K562 (cell line): ENCODE measurements around the gene LASP1. TPM values are rescaled to one million over a fixed set of nuclear protein-coding genes. Genes with fewer than 3 reads are reported as not detected.

Experiments
- ATAC-seq: fragments of 200-7000 bp; cut with Tn5 transposase; 3 replicates; pipeline ENCODE4 v1.9.1; 2020; ENCODE audit warnings: moderate library complexity
- BruUV-seq: library from RNA; stranded (reverse); fragments of 400-500 nt; replicated peaks from 2 replicates; lab custom pipeline; 2021; lab: Mats Ljungman, UMichigan
- CTCF ChIA-PET: fragments of 300-600 bp; formaldehyde crosslinking; extraction: SDS; loops from one replicate; lab custom pipeline; 2021; ENCODE audit warnings: low intra/inter-chr PET ratio; lab: Yijun Ruan, JAX
- POLR2A ChIA-PET: fragments of 300-600, 350-650 bp; sonication (Branson Sonifier 250); formaldehyde crosslinking; extraction: SDS; loops from one replicate; lab custom pipeline; 2021; ENCODE audit warnings: antibody characterized with exemption, inconsistent platforms; lab: Yijun Ruan, JAX
- DNase-seq, 4 experiments: peaks; one replicate each; pipeline versions ENCODE4 v3.0.0 to v3.0.0-alpha.2; 2011 to 2018; ENCODE audit warnings: low spot score in 3 of 4, mixed read lengths in 3 of 4; ENCODE audit errors: extremely low read depth in 1 of 4
- FAIRE-seq: peaks from 2 replicates; lab custom pipeline; 2011; peaks lifted over from hg19 to GRCh38; lab: Jason Lieb, UNC
- H2AFZ ChIP-seq: 2 replicates; pipeline ENCODE4 v1.6.0; 2011; ENCODE audit warnings: low read depth, low read length, control low read depth, inconsistent platforms
- H3K27ac ChIP-seq: fragments of 200-600 bp; 3 replicates; pipeline ENCODE4 v1.8.0; 2011; ENCODE audit warnings: low read depth, mild to moderate bottlenecking, control low read depth, inconsistent platforms, low read length, moderate library complexity, mixed read lengths; ENCODE audit errors: extremely low read depth
- H3K27me3 ChIP-seq, 2 experiments: fragments of 300-600 bp in 1 of 2; 2 replicates in 1 of 2; 3 replicates in 1 of 2; pipeline versions ENCODE4 v1.6.0 to v1.8.0; 2011; ENCODE audit warnings: inconsistent platforms in 2 of 2, low read length in 2 of 2, mild to moderate bottlenecking in 1 of 2, mixed read lengths in 1 of 2, moderate library complexity in 1 of 2; ENCODE audit not compliant: control insufficient read depth in 2 of 2, insufficient read depth in 2 of 2
- H3K36me3 ChIP-seq: fragments of 300-600 bp; 3 replicates; pipeline ENCODE4 v1.8.0; 2011; ENCODE audit warnings: mild to moderate bottlenecking, low read length, inconsistent platforms; ENCODE audit not compliant: control insufficient read depth, insufficient read depth
- H3K4me1 ChIP-seq, 2 experiments: fragments of 200-600 bp in 1 of 2; replicated peaks in 1 of 2; 2 replicates in 1 of 2; 3 replicates in 1 of 2; pipeline versions ENCODE4 v1.5.1 to v1.8.0; 2011; ENCODE audit warnings: inconsistent platforms in 2 of 2, low read length in 2 of 2, mild to moderate bottlenecking in 1 of 2, mixed read lengths in 1 of 2, moderate library complexity in 1 of 2; ENCODE audit not compliant: control insufficient read depth in 2 of 2, insufficient read depth in 2 of 2
- H3K4me2 ChIP-seq: 2 replicates; pipeline ENCODE4 v1.6.1; 2011; ENCODE audit warnings: low read length, control low read depth, inconsistent platforms, mixed read lengths; ENCODE audit not compliant: insufficient read depth
- H3K4me3 ChIP-seq: fragments of 200-600 bp; sonication (generic), shearing (Covaris generic); 2 replicates; pipeline ENCODE4 v1.5.1; 2016; ENCODE audit warnings: control low read depth, inconsistent platforms
- H3K79me2 ChIP-seq: fragments of 200-600 bp; 3 replicates; pipeline ENCODE4 v1.8.0; 2011; ENCODE audit warnings: low read length, inconsistent platforms; ENCODE audit not compliant: control insufficient read depth, insufficient read depth
- H3K9ac ChIP-seq, 2 experiments: 2 replicates each; pipeline versions ENCODE4 v1.6.0 to v1.6.1; 2011; ENCODE audit warnings: low read depth in 2 of 2, low read length in 2 of 2, control low read depth in 1 of 2, inconsistent platforms in 1 of 2, mild to moderate bottlenecking in 1 of 2, mixed read lengths in 1 of 2; ENCODE audit not compliant: insufficient read depth in 1 of 2
- H3K9me1 ChIP-seq: one replicate; pipeline ENCODE4 v1.6.0; 2011; ENCODE audit warnings: inconsistent platforms, mild to moderate bottlenecking, low read length, moderate library complexity; ENCODE audit not compliant: control insufficient read depth, insufficient read depth
- H3K9me3 ChIP-seq: replicated peaks from 2 replicates; pipeline ENCODE4 v1.5.1; 2011; ENCODE audit warnings: low read depth, low read length, inconsistent platforms; ENCODE audit not compliant: control insufficient read depth, insufficient read depth
- H4K20me1 ChIP-seq: replicated peaks from 2 replicates; pipeline ENCODE4 v1.6.1; 2011; ENCODE audit warnings: low read length, inconsistent platforms, mixed read lengths; ENCODE audit not compliant: control insufficient read depth, insufficient read depth
- ATF7 ChIP-seq: fragments of 450-650 bp; IDR thresholded peaks from 2 replicates; pipeline ENCODE4 v1.7.1; 2014; ENCODE audit warnings: mild to moderate bottlenecking, moderate library complexity
- BCL6 ChIP-seq: fragments of 250-450 bp; sonication (Bioruptor Pico); IDR thresholded peaks from 2 replicates; pipeline ENCODE4 v1.4.0; 2020
- CREB1 ChIP-seq, 2 experiments: sonication (generic) in 1 of 2; formaldehyde crosslinking in 1 of 2; IDR thresholded peaks; 2 replicates each; pipeline versions ENCODE4 v1.6.1 to v1.8.0; 2012 to 2022; ENCODE audit warnings: inconsistent platforms in 1 of 2, mild to moderate bottlenecking in 1 of 2, missing genetic modification reagents in 1 of 2, moderate library complexity in 1 of 2
- CREM ChIP-seq: IDR thresholded peaks from 2 replicates; pipeline ENCODE4 v1.6.1; 2014; ENCODE audit warnings: antibody characterized with exemption, low read depth
- ESRRB ChIP-seq: fragments of 250-450 bp; sonication (Bioruptor Pico); IDR thresholded peaks from 2 replicates; pipeline ENCODE4 v1.5.0; 2020; ENCODE audit warnings: mild to moderate bottlenecking, moderate library complexity, borderline replicate concordance
- GABPA ChIP-seq: fragments of 200-800 bp; sonication (Bioruptor generic); conservative IDR thresholded peaks from 2 replicates; pipeline ENCODE4 v1.6.1; 2016; ENCODE audit warnings: low read depth, missing genetic modification characterization, missing compliant biosample characterization
- MEIS2 ChIP-seq: fragments of 450-650 bp; IDR thresholded peaks from 2 replicates; pipeline ENCODE4 v1.6.1; 2014; ENCODE audit warnings: mild to moderate bottlenecking; ENCODE audit not compliant: partially characterized antibody
- TAF1 ChIP-seq: IDR thresholded peaks from 2 replicates; pipeline ENCODE4 v1.6.1; 2011; ENCODE audit warnings: mild to moderate bottlenecking, low read length, moderate library complexity; ENCODE audit not compliant: insufficient read depth, control insufficient read depth, severe bottlenecking; ENCODE audit errors: extremely low read depth
- TEAD1 ChIP-seq, 2 experiments: fragments of 450-650 bp in 1 of 2; sonication (generic) in 1 of 2; formaldehyde crosslinking; IDR thresholded peaks; 2 replicates each; pipeline versions ENCODE4 v1.4.0 to v1.8.0; 2020 to 2022; ENCODE audit warnings: mild to moderate bottlenecking in 2 of 2, missing genetic modification reagents in 1 of 2
- ZNF431 ChIP-seq: sonication (generic); formaldehyde crosslinking; IDR thresholded peaks from 2 replicates; pipeline ENCODE4 v1.8.0; 2022; ENCODE audit warnings: mild to moderate bottlenecking, missing genetic modification reagents
- WGBS: fragments of 100-300 bp; shearing (Covaris generic); methylation state at CpG from one replicate; pipeline ENCODE4 v1.1.6; 2016; ENCODE audit warnings: low coverage, mixed read lengths; ENCODE audit not compliant: insufficient coverage; ENCODE audit errors: missing lambda C conversion rate; 5-methylcytosine and 5-hydroxymethylcytosine counted together
- in situ Hi-C: fragments of 300-500 bp; cut with MboI; formaldehyde crosslinking; loops from 4 replicates; pipeline ENCODE4 v1.15.0; 2018; ENCODE audit warnings: inconsistent platforms, mixed read lengths
- intact Hi-C: fragments of 100-400 bp; cut with micrococcal nuclease; formaldehyde crosslinking; loops from 2 replicates; pipeline ENCODE4 v1.14.2; 2022
- polyA plus RNA-seq, 8 experiments: library from polyadenylated mRNA; depleted of rRNA in 4 of 8; stranded (reverse) in 5 of 8; unstranded in 3 of 8; fragments of >200 nt; fragmentation: Nextera tagmentation in 2 of 8; fragmentation: Illumina TruSeq in 1 of 8; extraction: Ambion mirVana in 2 of 8; extraction: Trizol in 1 of 8; gene quantifications; 2 replicates each; pipeline versions ENCODE4 v1.2.1 to v1.2.3, GENCODE V29; 2011 to 2014; ENCODE audit warnings: inconsistent platforms in 1 of 8, missing spikeins in 1 of 8
- total RNA-seq, 7 experiments: library from RNA; depleted of rRNA in 6 of 7; stranded (reverse); fragments of >200 nt in 6 of 7; fragmentation: Illumina TruSeq in 2 of 7; extraction: Trizol in 2 of 7; gene quantifications; 2 replicates each; pipeline versions ENCODE4 v1.2.1 to v1.2.3, GENCODE V29; 2011 to 2021; ENCODE audit warnings: low replicate concordance in 1 of 7
- TF ChIP-seq, protein P1 (sequence below): fragments of 250-450 bp; sonication (Bioruptor Pico); IDR thresholded peaks from 2 replicates; pipeline ENCODE4 v1.5.0; 2021; ENCODE audit warnings: mild to moderate bottlenecking, moderate library complexity

LASP1 gene
- total and polyA plus RNA-seq, 9 of the 15 experiments (the other 6 are each of a cell fraction or from before 2014, with no cell fraction given), result 23.0 to 125 (median 55.3) TPM

DNA sequence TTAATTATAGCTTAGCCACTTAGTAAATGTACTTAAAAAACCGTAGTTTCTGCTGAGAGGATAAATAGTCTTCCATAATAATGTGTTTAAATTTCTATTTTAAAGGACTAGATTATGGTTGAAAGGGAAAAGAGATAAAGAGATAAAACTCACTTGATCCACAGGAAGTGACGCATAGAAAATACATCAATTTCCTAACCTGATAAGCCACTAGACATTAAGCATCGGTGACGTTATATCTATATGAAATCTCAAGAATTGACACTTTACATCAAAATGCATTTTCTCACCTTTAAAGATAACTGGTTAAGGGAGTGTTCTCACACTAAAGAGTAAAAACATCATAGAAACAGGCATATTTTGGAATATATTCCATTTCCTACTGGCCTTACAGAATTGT is 91.6 kb downstream of the LASP1 start:
- Histone ChIP-seq H4K20me1 (no peaks in the 10 kb centered on the region), H3K9ac (no peak overlapping the region), H3K79me2 (no peaks in the 10 kb centered on the region), H3K9me3 (no peaks in the 10 kb centered on the region), H3K36me3 (no peaks in the 10 kb centered on the region), H3K27ac (no peak overlapping the region), H3K27me3 (no peaks in the 10 kb centered on the region), H3K4me1 (no peaks in the 10 kb centered on the region), H3K4me3 (no peak overlapping the region), H3K4me2 (no peak overlapping the region), H2AFZ (no peak overlapping the region), H3K9me1 (no peaks in the 10 kb centered on the region)
- FAIRE-seq, result no peak
- no peak for DNase-seq
- peak; percentile 48; the same call in 1 of the 2 replicates for TF ChIP-seq GABPA (tag)
- 0 out of 2 replicates have a peak, but pooled peaks have one; percentile 10 for TF ChIP-seq CREM
- peak; percentile 8 for TF ChIP-seq MEIS2
- no peak for TF ChIP-seq TAF1
- no peak for ATAC-seq
- ChIA-PET POLR2A (no interaction called here), CTCF (no interaction called here)
- BruUV-seq, result no TSS peak
- 6% methylated on average over 4 of the region's 4 CpGs for WGBS
- intact Hi-C loops (no loop called here), in situ Hi-C loops (no loop called here)

DNA sequence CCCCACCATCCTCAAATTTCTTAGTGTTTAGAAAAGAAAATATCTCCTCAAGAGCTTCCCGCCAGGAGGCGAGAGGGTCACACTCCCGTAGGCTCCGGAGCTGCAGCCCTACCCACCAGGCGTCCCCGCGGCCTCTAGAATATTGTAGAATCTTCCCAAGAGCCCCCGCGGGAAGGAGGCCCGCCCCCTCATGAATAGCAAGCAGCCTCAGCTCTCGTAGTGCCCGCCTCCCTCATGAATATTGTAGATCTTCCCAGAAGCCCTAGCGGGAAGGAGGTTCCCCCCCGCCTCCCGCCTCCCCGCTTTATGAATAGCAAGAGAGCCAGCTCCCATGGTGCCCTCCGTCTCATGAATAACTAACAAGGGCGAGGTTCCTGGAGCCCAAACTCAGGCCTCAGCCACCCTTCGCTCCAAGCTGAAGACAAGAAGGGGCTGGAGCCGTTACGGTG is 97.5 kb downstream of the LASP1 start, which contains the start of gene FBXO47:
Gene FBXO47 (minus strand): TSS at position 114 of the 449 bp plus-strand sequence. CDS start 4,378 bp downstream, outside the sequence.
- 71% methylated on average over 21 of the region's 21 CpGs for WGBS
- Histone ChIP-seq H3K79me2 (no peaks in the 10 kb centered on the region), H3K9me1 (no peaks in the 10 kb centered on the region), H4K20me1 (no peaks in the 10 kb centered on the region), H3K27ac (no peak within 1 kb of the TSS), H2AFZ (peak within 1 kb of the TSS; percentile 52; the same call in 1 of the 2 replicates), H3K4me3 (no peak within 1 kb of the TSS), H3K27me3 (peaks cover 0 to 3% of the 10 kb centered on the region in 2 experiments; a peak in 1 of 5 replicates), H3K4me1 (no peaks in the 10 kb centered on the region), H3K36me3 (no peaks in the 10 kb centered on the region), H3K4me2 (no peak within 1 kb of the TSS), H3K9me3 (no peaks in the 10 kb centered on the region), H3K9ac (no peak within 1 kb of the TSS)
- intact Hi-C loops, result no loop called here
- CTCF ChIA-PET, result no interaction called here
- FAIRE-seq (no peak), DNase-seq (peak; percentile 14 to 26 (median 19)), ATAC-seq (peak; percentile 75)
- in situ Hi-C loops, result no loop called here
- BruUV-seq, result no TSS peak
- POLR2A ChIA-PET, result interaction anchor here (1.1 kb wide), 1 partner anchor 97 kb away, joined by 5 read pairs; the partner anchor contains the start of gene LASP1
- TF ChIP-seq ATF7 (no peak), BCL6 (CRISPR knock-in tag) (no peak), CREB1 (IDR thresholded peaks at IDR 0.05) (no peak), CREB1 (CRISPR knock-in tag; IDR thresholded peaks at IDR 0.05) (no peak), ESRRB (no peak), TEAD1 (CRISPR knock-in tag; IDR thresholded peaks at IDR 0.05) (no peak), ZNF431 (CRISPR knock-in tag) (no peak)
- TF ChIP-seq, protein P1, sequence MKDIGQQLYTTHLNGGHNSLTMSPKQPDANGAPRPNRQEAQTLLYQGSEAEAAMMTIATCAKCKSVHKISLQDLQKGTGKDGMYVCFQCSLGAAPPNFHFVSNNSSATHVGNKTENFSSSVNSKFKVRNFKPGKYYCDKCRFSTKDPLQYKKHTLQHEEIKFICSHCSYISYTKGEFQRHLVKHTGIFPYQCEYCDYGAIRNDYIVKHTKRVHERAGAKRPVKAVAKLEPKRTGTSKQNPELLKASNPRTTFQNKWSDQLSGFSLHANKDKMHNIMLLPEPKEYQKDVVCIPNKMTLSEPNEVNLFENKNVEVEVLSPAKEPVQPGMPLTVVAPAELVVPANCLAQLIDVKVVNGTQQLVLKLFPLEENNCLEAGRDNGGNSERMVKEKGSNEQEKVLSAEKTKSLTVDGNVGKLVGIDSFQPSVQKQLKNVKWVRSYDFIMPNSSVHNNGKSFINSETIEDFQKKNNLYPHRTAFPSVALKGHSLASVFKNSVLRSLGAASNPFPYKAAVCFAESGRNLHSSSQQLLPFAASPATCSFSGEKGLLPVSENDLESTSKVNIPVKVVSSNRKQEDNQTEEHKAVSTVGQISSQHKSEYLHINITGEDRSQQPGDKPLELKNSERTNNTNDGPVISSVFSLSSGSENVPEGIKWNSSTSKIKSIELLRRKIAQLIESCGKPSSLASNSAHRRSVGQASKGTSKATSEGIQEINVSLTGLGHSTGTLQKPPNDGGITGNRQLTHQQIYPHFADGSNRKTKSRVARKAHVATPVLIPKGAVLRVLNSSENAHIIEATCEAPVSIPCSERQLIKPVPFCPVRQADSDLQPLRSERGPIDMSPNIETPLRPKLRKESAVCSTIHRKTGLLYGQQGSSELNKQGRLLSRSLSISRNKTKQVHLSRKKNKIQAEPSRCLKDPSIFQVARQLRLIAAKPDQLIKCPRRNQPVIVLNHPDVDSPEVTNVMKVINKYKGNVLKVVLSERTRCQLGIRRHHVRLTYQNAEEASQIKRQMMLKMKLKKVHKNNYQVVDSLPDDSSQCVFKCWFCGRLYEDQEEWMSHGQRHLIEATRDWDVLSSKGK (CRISPR knock-in tag), result no peak
